Measurements from ENCODE around the gene ETV6.

ETV6 gene

DNA sequence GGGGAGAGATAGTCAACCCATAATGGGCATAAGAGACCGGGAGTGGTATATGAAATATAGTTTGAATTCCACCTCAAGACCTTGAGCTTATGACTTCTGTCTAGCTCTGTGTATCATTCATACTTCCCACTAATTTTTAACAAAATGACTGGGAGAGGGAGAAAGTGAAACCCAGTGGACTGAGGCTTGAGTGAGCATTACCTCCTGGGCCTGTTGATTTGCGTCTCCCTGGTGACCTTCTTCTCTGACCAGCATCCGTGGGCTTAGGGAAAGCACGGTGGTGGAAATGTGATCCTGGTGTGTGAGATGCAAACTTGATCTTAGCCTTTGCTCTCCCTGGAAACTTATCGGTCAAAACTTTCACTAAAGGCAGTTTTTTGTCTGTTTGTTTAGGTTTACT, 213.3 kb downstream of the ETV6 start:
- no peak overlapping the region for H3K27ac ChIP-seq
- TF ChIP-seq, protein P1, sequence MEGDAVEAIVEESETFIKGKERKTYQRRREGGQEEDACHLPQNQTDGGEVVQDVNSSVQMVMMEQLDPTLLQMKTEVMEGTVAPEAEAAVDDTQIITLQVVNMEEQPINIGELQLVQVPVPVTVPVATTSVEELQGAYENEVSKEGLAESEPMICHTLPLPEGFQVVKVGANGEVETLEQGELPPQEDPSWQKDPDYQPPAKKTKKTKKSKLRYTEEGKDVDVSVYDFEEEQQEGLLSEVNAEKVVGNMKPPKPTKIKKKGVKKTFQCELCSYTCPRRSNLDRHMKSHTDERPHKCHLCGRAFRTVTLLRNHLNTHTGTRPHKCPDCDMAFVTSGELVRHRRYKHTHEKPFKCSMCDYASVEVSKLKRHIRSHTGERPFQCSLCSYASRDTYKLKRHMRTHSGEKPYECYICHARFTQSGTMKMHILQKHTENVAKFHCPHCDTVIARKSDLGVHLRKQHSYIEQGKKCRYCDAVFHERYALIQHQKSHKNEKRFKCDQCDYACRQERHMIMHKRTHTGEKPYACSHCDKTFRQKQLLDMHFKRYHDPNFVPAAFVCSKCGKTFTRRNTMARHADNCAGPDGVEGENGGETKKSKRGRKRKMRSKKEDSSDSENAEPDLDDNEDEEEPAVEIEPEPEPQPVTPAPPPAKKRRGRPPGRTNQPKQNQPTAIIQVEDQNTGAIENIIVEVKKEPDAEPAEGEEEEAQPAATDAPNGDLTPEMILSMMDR (conservative IDR thresholded peaks at IDR 0.05): no peak

DNA sequence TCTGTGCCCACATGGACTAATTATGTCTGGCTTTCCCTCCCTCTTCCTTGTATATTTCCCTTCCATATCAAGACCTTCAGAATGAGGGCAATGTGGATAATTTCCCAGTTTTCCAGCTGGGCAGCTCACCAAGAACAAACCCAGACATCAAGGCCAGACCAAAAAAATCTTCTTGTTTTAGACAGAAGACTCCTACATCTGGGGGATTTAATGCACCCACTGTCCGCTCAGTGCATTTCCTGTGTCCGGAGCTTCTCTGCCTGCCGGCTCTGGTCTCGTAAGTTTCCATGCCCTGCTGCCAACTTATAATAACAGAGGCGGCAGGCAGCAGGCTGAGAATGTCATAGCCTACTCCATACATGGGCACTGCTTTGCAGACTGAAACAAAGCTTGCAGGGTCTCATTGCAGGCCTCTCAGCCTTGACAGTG, 214.0 kb downstream of the ETV6 start:
- H3K27ac ChIP-seq: no peak overlapping the region
- TF ChIP-seq, protein P1 (conservative IDR thresholded peaks at IDR 0.05): no peak

DNA sequence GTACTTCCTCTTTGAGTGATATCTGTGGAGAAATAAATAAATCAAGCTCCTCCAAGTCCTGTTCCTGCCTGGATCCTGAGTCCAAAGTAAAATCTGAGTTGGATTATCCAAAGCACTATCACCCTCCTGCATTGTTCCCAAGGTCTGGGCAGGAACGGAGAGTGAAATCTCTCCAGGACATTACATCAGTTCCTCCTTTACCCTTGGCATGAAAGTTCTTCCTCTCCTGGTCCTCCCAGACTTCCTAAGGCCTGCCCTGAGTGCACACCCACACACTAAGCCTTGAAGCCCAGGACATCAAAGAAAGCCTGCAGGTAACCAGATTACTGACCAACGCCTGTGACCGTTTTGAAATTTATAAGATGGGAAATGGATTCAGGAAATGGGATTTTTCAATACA, 214.5 kb downstream of the ETV6 start:
- TF ChIP-seq, protein P1 (conservative IDR thresholded peaks at IDR 0.05): no peak
- no peak overlapping the region for H3K27ac ChIP-seq

DNA sequence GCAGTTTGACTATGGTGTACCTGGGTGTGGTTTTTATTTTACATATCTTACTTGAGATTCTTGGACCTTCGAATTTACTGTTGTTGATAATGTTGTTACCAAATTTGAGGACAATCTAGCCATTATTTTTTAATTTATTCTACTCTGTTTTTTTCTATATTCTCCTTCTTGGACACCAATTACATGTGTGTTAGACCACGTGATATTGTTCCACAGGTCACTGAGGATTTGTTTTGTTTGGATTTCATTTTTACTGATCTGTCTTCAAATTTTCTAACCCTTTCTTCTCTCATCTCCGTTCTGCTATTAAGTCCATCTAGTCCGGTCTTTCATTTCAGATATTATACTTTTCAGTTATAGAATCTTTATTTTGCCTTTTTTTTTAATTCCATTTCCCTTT, 216.3 kb downstream of the ETV6 start:
- H3K27ac ChIP-seq: no peak overlapping the region

DNA sequence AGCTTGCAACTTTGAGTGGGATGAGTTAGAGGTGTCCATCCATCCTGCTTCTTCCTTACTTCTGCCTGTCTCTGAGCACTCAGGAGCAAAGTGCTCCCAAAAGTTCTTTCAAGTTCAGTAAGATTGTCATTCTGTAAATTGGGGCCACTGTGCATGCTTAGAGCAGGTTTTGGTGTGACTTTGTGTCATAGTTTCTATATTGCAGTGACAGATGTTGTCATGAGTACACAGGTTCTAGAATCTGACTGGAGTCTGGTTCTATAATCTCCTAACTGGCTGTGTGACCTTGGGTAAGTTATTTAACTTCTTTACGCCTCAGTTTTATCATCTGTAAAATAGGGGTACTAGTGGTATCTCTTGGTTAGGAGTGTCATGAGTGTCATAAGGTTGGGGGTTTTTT, 218.6 kb downstream of the ETV6 start:
- TF ChIP-seq, protein P1 (conservative IDR thresholded peaks at IDR 0.05): no peak
- no peak overlapping the region for H3K27ac ChIP-seq

More for the DNA sequence above, 216.3 kb downstream of the ETV6 start:
- TF ChIP-seq, protein P1 (conservative IDR thresholded peaks at IDR 0.05): no peak

DNA sequence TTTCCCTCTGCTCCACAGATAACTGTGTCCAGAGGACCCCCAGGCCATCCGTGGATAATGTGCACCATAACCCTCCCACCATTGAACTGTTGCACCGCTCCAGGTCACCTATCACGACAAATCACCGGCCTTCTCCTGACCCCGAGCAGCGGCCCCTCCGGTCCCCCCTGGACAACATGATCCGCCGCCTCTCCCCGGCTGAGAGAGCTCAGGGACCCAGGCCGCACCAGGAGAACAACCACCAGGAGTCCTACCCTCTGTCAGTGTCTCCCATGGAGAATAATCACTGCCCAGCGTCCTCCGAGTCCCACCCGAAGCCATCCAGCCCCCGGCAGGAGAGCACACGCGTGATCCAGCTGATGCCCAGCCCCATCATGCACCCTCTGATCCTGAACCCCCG, 219.9 kb downstream of the ETV6 start:
- TF ChIP-seq, protein P1 (conservative IDR thresholded peaks at IDR 0.05): no peak
- no peak overlapping the region for H3K27ac ChIP-seq

DNA sequence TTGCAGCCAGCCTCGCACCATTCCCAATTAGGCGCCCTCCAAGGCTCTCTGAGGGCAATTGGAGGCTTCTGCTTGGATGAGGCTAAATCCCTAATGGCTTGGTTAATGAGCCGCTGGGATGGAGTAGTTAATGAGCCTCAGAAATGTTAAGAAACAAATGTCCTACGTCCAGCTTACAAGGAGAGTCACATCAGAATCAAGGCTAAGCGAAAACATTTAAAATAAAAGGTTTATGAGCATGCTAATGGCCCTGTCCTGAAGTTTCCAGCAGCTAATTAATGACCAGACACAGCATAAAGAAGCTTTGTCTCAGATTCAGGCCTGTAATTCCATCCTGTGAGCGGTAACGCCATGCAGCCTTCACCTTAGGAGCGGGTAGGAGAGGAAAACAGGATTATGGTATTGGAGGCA, 220.6 kb downstream of the ETV6 start:
- no peak overlapping the region for H3K27ac ChIP-seq
- TF ChIP-seq, protein P1 (conservative IDR thresholded peaks at IDR 0.05): no peak

DNA sequence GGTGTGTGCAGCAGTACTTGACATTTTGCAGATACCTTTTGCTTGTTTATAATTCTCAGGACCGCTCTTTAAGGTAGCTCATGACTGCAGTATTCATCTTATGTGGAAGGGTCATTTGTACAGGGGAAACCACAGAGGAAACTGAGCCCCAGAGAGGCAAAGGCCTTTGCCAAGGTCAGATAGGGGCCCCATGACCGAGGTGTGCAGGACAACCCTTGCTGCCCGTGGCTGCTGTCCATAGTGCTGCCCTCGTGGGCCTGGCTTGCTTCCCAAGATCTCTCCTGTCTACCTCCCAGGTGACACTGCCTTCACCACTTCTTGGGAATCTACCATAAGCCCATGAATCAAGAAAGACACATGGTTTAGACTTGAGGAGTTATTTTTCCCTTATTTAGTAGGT, 222.6 kb downstream of the ETV6 start:
- TF ChIP-seq, protein P1 (conservative IDR thresholded peaks at IDR 0.05): no peak

More for the DNA sequence above, 222.6 kb downstream of the ETV6 start:
- H3K27ac ChIP-seq: no peak overlapping the region
